Large intestine (tissue), 12 donors: ENCODE data around the gene ZNF737. TPM values are rescaled to one million over a fixed set of nuclear protein-coding genes. Genes with fewer than 3 reads are reported as not detected.
"Not testable (repeated sequence)": the region's sequence is repeated elsewhere in the genome, so short reads cannot be mapped to it uniquely, and the experiment has no call there.

ENCODE experiments used
- DNase-seq, 2 donors: peaks; one replicate each; pipeline versions ENCODE4 v3.0.0 to v3.0.0-alpha.2; 2013
- H3K27ac ChIP-seq: one replicate; pipeline ENCODE4 v1.5.1; 2013; ENCODE audit warnings: low read length
- H3K27me3 ChIP-seq: 2 replicates; pipeline ENCODE4 v1.6.1; 2013; ENCODE audit warnings: low read length; ENCODE audit not compliant: control insufficient read depth, insufficient read depth
- H3K36me3 ChIP-seq: 2 replicates; pipeline ENCODE4 v1.6.1; 2013; ENCODE audit warnings: low read length; ENCODE audit not compliant: control insufficient read depth, insufficient read depth
- H3K4me1 ChIP-seq: one replicate; pipeline ENCODE4 v1.6.1; 2013; ENCODE audit warnings: low read length; ENCODE audit not compliant: control insufficient read depth, insufficient read depth
- H3K4me3 ChIP-seq: one replicate; pipeline ENCODE4 v1.5.1; 2013; ENCODE audit warnings: low read length
- H3K9me3 ChIP-seq: one replicate; pipeline ENCODE4 v1.6.1; 2013; ENCODE audit warnings: mild to moderate bottlenecking, low read depth, low read length, moderate library complexity; ENCODE audit not compliant: control insufficient read depth
- WGBS: methylation state at CpG from one replicate; pipeline ENCODE4 v1.1.5; 2013; ENCODE audit warnings: low lambda C conversion rate; ENCODE audit not compliant: insufficient coverage; 5-methylcytosine and 5-hydroxymethylcytosine counted together
- long read RNA-seq, 11 donors: transcript quantifications; one replicate each; lab custom pipeline, GENCODE V29; 2026
- polyA plus RNA-seq: library from polyadenylated mRNA; unstranded; fragments of 120-200 nt; gene quantifications from one replicate; pipeline ENCODE4 v1.2.1, GENCODE V29; 2013

The ZNF737 gene
- 21.2 TPM for polyA plus RNA-seq
- long read RNA-seq, donor 1, partial matches to known transcripts, result 0 of 2 reads
- long read RNA-seq, donor 1, other reads (novel, unspliced or antisense), result 0 of 2 reads
- long read RNA-seq, donor 2, transcript ZNF737-201 (4 exons, 2,867 nt), result major isoform, 5 of 5 reads
- long read RNA-seq, donor 2, partial matches to known transcripts, result 0 of 5 reads
- long read RNA-seq, donor 2, other reads (novel, unspliced or antisense), result 0 of 5 reads
- long read RNA-seq, donor 3, result 0 reads
- long read RNA-seq, donor 4, partial matches to known transcripts, result 0 of 1 reads
- long read RNA-seq, donor 4, other reads (novel, unspliced or antisense), result 0 of 1 reads
- long read RNA-seq, donor 5, partial matches to known transcripts, result 0 of 1 reads
- long read RNA-seq, donor 5, other reads (novel, unspliced or antisense), result 0 of 1 reads
- long read RNA-seq, donor 6, transcript ZNF737-201 (4 exons, 2,867 nt), result major isoform, 9 of 9 reads
- long read RNA-seq, donor 6, partial matches to known transcripts, result 0 of 9 reads
- long read RNA-seq, donor 6, other reads (novel, unspliced or antisense), result 0 of 9 reads
- long read RNA-seq, donor 7, partial matches to known transcripts, result 0 of 2 reads
- long read RNA-seq, donor 7, other reads (novel, unspliced or antisense), result 0 of 2 reads
- long read RNA-seq, donor 8, transcript ZNF737-201 (4 exons, 2,867 nt), result major isoform, 5 of 5 reads
- long read RNA-seq, donor 8, partial matches to known transcripts, result 0 of 5 reads
- long read RNA-seq, donor 8, other reads (novel, unspliced or antisense), result 0 of 5 reads
- long read RNA-seq, donor 9, partial matches to known transcripts, result 0 of 2 reads
- long read RNA-seq, donor 9, other reads (novel, unspliced or antisense), result 0 of 2 reads
- long read RNA-seq, donor 10, partial matches to known transcripts, result 0 of 1 reads
- long read RNA-seq, donor 10, other reads (novel, unspliced or antisense), result 0 of 1 reads
- long read RNA-seq, donor 11, partial matches to known transcripts, result 0 of 1 reads
- long read RNA-seq, donor 11, other reads (novel, unspliced or antisense), result 0 of 1 reads

GRCh38 chr19:20565321-20566018 lies at the start of gene ZNF737:
TSS of gene ZNF737 (minus strand) at chr19:20565781. CDS start at chr19:20565640, 141 bp downstream.
- DNase-seq, result peak; percentile 95 to 97
- no peaks in the 10 kb centered on the region for H3K4me1 ChIP-seq
- peak within 1 kb of the TSS; percentile 78 for H3K4me3 ChIP-seq
- no CpG with 5 or more reads among the region's 28 CpGs for WGBS
- H3K27ac ChIP-seq, result peak within 1 kb of the TSS; percentile 85
- peaks cover 17% of the 10 kb centered on the region for H3K36me3 ChIP-seq
- no peaks in the 10 kb centered on the region for H3K27me3 ChIP-seq
- H3K9me3 ChIP-seq, result peaks cover 14% of the 10 kb centered on the region

- H3K9me3 ChIP-seq, H3K27ac ChIP-seq: not testable (repeated sequence)
Measured at GRCh38 chr19:20614971-20615370, 49.4 kb upstream of the ZNF737 start.

GRCh38 chr19:20612711-20613316 lies 47.2 kb upstream of the ZNF737 start:
- 80% methylated on average over 1 of the region's 5 CpGs for WGBS
- Histone ChIP-seq H3K36me3 (no peaks in the 10 kb centered on the region), H3K27ac (no peak overlapping the region), H3K27me3 (no peaks in the 10 kb centered on the region), H3K4me1 (no peaks in the 10 kb centered on the region), H3K4me3 (no peak overlapping the region), H3K9me3 (no peaks in the 10 kb centered on the region)
- DNase-seq, result peak in 1 of 2 donors; percentile 9

More at GRCh38 chr19:20614971-20615370, 49.4 kb upstream of the ZNF737 start:
- not testable (repeated sequence) for H3K27me3 ChIP-seq, H3K4me1 ChIP-seq, H3K4me3 ChIP-seq, DNase-seq, H3K36me3 ChIP-seq
- whole genome bisulfite sequencing, result no CpG with 5 or more reads among the region's 4 CpGs

GRCh38 chr19:20611866-20612265 lies 46.3 kb upstream of the ZNF737 start:
- H3K36me3 ChIP-seq, result no peaks in the 10 kb centered on the region
- no CpG with 5 or more reads among the region's 6 CpGs for WGBS
- DNase-seq, result no peak
- no peaks in the 10 kb centered on the region for H3K27me3 ChIP-seq
- no peak overlapping the region for H3K4me3 ChIP-seq
- H3K9me3 ChIP-seq, result no peaks in the 10 kb centered on the region
- H3K27ac ChIP-seq, result no peak overlapping the region
- no peaks in the 10 kb centered on the region for H3K4me1 ChIP-seq

- DNase-seq, result no peak
- H3K27ac ChIP-seq, result no peak overlapping the region
- H3K4me1 ChIP-seq, result no peaks in the 10 kb centered on the region
- no CpG with 5 or more reads among the region's 1 CpG for WGBS
- H3K4me3 ChIP-seq, result no peak overlapping the region
- H3K9me3 ChIP-seq, result no peaks in the 10 kb centered on the region
- no peaks in the 10 kb centered on the region for H3K36me3 ChIP-seq
- H3K27me3 ChIP-seq, result no peaks in the 10 kb centered on the region
Measured at GRCh38 chr19:20607943-20608342, 42.4 kb upstream of the ZNF737 start.

DNA sequence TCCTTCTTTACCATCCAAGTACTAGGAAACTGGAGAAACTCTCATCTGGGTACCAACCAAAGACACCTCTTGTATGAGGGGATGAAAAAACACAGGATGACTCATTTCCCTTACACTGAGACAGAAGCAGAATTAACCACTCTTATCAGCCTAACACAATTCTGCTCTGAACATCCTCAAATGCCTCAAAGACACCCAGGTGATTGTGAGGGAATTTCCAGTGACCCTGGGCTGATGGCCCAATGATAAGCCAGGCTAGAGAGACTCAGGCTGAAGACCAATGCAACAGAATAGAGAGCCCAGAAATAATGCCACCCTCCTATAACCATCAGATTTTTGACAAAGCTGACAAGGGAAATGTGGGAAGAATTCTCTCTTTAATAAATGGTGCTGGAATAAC lies 7.0 kb downstream of the ZNF737 start:
- Histone ChIP-seq H3K36me3 (peaks cover 19% of the 10 kb centered on the region), H3K4me1 (no peaks in the 10 kb centered on the region), H3K27me3 (no peaks in the 10 kb centered on the region), H3K27ac (no peak overlapping the region), H3K9me3 (peaks cover 48% of the 10 kb centered on the region), H3K4me3 (no peak overlapping the region)
- DNase-seq, result no peak

GRCh38 chr19:20558011-20558410 lies 7.6 kb downstream of the ZNF737 start:
- H3K9me3 ChIP-seq, result peaks cover 43% of the 10 kb centered on the region
- DNase-seq, result no peak
- no CpG with 5 or more reads among the region's 4 CpGs for WGBS
- no peaks in the 10 kb centered on the region for H3K27me3 ChIP-seq
- H3K36me3 ChIP-seq, result peaks cover 17% of the 10 kb centered on the region
- no peak overlapping the region for H3K27ac ChIP-seq
- H3K4me3 ChIP-seq, result no peak overlapping the region
- H3K4me1 ChIP-seq, result no peaks in the 10 kb centered on the region

DNA sequence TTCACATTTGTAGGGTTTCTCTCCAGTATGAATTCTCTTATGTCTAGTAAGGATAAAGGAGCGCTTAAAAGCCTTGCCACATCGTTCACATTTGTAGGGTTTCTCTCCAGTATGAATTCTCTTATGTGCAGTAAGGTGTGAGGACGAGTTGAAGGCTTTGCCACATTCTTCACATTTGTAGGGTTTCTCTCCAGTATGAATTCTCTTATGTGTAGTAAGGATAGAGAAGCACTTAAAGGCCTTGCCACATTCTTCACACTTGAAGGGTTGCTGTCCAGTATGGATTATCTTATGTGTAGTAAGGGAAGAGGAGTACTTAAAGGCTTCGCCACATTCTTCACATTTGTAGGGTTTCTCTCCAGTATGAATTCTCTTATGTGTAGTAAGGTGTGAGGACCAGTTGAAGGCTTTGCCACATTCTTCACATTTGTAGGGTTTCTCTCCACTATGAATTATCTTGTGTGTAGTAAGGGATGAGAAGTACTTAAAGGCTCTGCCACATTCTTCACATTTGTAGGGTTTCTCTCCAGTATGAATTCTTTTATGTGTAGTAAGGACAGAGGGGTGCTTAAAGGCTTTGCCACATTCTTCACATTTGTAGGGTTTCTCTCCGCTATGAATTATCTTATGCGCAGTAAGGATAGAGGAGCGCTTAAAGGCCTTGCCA lies 20.8 kb downstream of the ZNF737 start:
- Histone ChIP-seq H3K9me3 (peaks cover 36% of the 10 kb centered on the region), H3K36me3 (peaks cover 39% of the 10 kb centered on the region)
- DNase-seq, H3K4me3 ChIP-seq, H3K27ac ChIP-seq, H3K27me3 ChIP-seq, H3K4me1 ChIP-seq: not testable (repeated sequence)
- 93% methylated on average over 3 of the region's 7 CpGs for WGBS

DNA sequence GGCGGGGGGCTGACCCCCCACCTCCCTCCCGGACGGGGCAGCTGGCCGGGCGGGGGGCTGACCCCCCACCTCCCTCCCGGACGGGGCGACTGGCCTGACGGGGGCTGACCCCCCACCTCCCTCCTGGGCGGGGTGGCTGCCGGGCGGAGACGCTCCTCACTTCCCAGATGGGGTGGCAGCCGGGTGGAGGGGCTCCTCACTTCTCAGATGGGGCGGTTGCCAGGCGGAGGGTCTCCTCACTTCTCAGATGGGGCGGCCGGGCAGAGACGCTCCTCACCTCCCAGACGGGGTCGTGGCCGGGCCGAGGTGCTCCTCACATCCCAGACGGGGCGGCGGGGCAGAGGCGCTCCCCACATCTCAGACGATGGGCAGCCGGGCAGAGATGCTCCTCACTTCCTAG lies 35.3 kb downstream of the ZNF737 start:
- not testable (repeated sequence) for H3K27ac ChIP-seq, H3K4me1 ChIP-seq, H3K4me3 ChIP-seq, H3K27me3 ChIP-seq, DNase-seq, H3K36me3 ChIP-seq
- peaks cover 16% of the 10 kb centered on the region for H3K9me3 ChIP-seq
- whole genome bisulfite sequencing, result no CpG with 5 or more reads among the region's 29 CpGs
